RWPE2 (cell line): Measurements from ENCODE around the gene TLCD3A.

Experiments
- ATAC-seq: fragments of 200-7000 bp; cut with Tn5 transposase; 3 replicates; pipeline ENCODE4 v1.9.1; 2021; ENCODE audit warnings: low read depth
- DNase-seq: peaks from one replicate; pipeline ENCODE4 v3.0.0-alpha.2; 2020; ENCODE audit warnings: low spot score
- H3K27ac ChIP-seq: fragments of 450-650 bp; 2 replicates; pipeline ENCODE4 v1.5.1; 2017; ENCODE audit warnings: mild to moderate bottlenecking; ENCODE audit not compliant: poor library complexity, severe bottlenecking
- H3K27me3 ChIP-seq: fragments of 250-450 bp; sonication (Bioruptor Pico); 2 replicates; pipeline ENCODE4 v1.5.1; 2021; ENCODE audit warnings: mild to moderate bottlenecking, moderate library complexity; ENCODE audit not compliant: insufficient read depth, poor library complexity, severe bottlenecking
- H3K36me3 ChIP-seq: fragments of 250-450 bp; sonication (Bioruptor Pico); 2 replicates; pipeline ENCODE4 v1.5.1; 2020; ENCODE audit warnings: low read depth, mild to moderate bottlenecking, moderate library complexity
- H3K4me1 ChIP-seq: fragments of 250-450 bp; sonication (Bioruptor Pico); 2 replicates; pipeline ENCODE4 v1.5.1; 2021; ENCODE audit warnings: mild to moderate bottlenecking, moderate library complexity; ENCODE audit not compliant: insufficient read depth, poor library complexity, severe bottlenecking
- H3K4me3 ChIP-seq: fragments of 250-450 bp; sonication (Bioruptor Pico); 2 replicates; pipeline ENCODE4 v1.5.1; 2021; ENCODE audit warnings: mild to moderate bottlenecking, moderate library complexity; ENCODE audit not compliant: severe bottlenecking
- H3K9me3 ChIP-seq: fragments of 250-450 bp; sonication (Bioruptor Pico); 2 replicates; pipeline ENCODE4 v1.5.1; 2021; ENCODE audit warnings: mild to moderate bottlenecking, moderate library complexity; ENCODE audit not compliant: severe bottlenecking
- CTCF ChIP-seq: fragments of 450-650 bp; IDR thresholded peaks from one replicate; pipeline ENCODE4 v1.5.1; 2017; ENCODE audit warnings: mild to moderate bottlenecking, moderate library complexity; ENCODE audit not compliant: poor library complexity, severe bottlenecking

Gene TLCD3A

DNA sequence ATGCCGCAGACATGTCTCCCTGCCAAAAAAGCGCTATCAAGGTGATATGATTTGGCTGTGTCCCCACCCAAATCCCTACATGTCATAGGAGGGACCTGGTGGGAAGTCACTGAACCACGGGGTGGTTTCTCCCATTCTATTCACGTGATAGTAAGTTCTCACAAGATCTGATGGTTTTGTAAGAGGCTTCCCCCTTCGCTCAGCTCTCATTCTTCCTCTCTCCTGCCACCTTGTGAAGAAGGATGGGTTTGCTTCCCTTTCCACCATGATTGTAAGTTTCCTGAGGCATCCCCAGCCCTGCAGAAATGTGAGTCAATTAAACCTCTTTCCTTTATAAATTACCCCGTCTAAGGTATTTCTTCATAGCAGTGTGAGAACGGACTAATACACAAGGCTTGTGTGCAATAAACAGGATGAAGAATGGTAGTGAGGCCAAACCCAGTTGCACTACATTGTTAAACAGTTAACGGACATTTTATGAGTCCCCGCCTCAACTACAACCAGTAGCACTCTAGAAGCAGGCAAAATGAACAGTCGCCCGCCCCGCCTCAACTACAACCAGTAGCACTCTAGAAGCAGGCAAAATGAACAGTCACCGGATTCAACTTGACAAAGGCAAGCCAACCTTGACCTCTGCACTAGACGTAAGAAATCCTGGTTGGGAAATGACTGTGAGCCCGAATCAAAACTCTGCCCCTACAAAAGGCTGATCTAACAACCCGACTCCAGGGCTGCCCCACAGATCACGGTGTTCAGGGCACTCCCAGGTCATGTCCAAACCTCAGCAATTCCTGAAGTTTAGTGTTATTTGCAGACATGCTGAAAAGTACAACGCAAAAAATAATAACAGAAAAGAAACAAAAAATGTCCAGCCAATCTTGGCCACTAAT lies 44.1 kb upstream of the TLCD3A start:
- Histone ChIP-seq H3K27ac (no peak overlapping the region), H3K36me3 (peaks cover 35% of the 10 kb centered on the region), H3K27me3 (no peaks in the 10 kb centered on the region), H3K4me1 (peaks cover 18% of the 10 kb centered on the region), H3K4me3 (no peak overlapping the region), H3K9me3 (no peaks in the 10 kb centered on the region)
- no peak for ATAC-seq
- DNase-seq, result no peak
- TF ChIP-seq CTCF, result peak; percentile 19

- no peak overlapping the region for H3K27ac ChIP-seq
- no peak for ATAC-seq
- peaks cover 34% of the 10 kb centered on the region for H3K36me3 ChIP-seq
- no peak for DNase-seq
- H3K4me1 ChIP-seq, result peaks cover 29% of the 10 kb centered on the region
- no peak overlapping the region for H3K4me3 ChIP-seq
- TF ChIP-seq CTCF, result no peak
- H3K9me3 ChIP-seq, result no peaks in the 10 kb centered on the region
- no peaks in the 10 kb centered on the region for H3K27me3 ChIP-seq
These were observed 42.7 kb upstream of the TLCD3A start for GRCh38 chr17:689556-690275.

DNA sequence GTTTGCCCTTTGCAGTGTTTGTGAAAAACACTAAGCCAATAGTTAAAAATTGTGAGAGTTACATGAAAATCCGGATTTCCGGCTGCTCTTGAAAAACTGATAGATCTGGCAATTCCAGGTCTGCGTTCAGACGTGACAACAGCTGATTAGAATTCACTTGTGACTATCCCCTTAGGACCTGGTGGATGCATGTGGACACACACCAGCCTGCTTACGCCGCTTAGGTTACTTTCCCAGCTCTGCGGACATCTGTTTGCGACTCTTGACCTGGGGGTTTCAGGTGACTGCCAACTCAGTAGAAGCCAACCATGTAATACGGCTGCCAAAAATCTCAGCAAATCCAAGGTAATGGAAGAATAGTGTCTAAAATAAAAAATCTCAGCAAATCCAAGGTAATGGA lies 42.0 kb upstream of the TLCD3A start:
- Histone ChIP-seq H3K9me3 (no peaks in the 10 kb centered on the region), H3K27me3 (no peaks in the 10 kb centered on the region), H3K27ac (peak overlapping the region; percentile 97), H3K4me1 (peaks cover 32% of the 10 kb centered on the region), H3K36me3 (peaks cover 34% of the 10 kb centered on the region), H3K4me3 (no peak overlapping the region)
- no peak for TF ChIP-seq CTCF
- DNase-seq (no peak), ATAC-seq (no peak)

- DNase-seq (no peak), ATAC-seq (peak; percentile 75)
- Histone ChIP-seq H3K9me3 (no peaks in the 10 kb centered on the region), H3K4me3 (no peak overlapping the region), H3K36me3 (peaks cover 41% of the 10 kb centered on the region), H3K27me3 (no peaks in the 10 kb centered on the region), H3K4me1 (peaks cover 32% of the 10 kb centered on the region), H3K27ac (peak overlapping the region; percentile 97)
- no peak for TF ChIP-seq CTCF
These were observed 41.0 kb upstream of the TLCD3A start for GRCh38 chr17:691423-691822.
